ENCODE measurements around the gene CHD9. TPM values are rescaled to one million over a fixed set of nuclear protein-coding genes. Genes with fewer than 3 reads are reported as not detected.

Gene CHD9
- total RNA-seq, 2 donors from 2014 or later: 10.8 to 15.9 TPM

- Mint-ChIP-seq H3K9me3 (no peaks in the 10 kb centered on the region), H3K27ac (no peak overlapping the region), H3K36me3 (no peaks in the 10 kb centered on the region)
- ATAC-seq (no peak), DNase-seq (ENCODE audit: low spot score in 2 of 2) (no peak)
These were observed 28.3 kb downstream of the CHD9 start for GRCh38 chr16:53083119-53083518.

GRCh38 chr16:53084141-53084541 lies 29.4 kb downstream of the CHD9 start:
- no peaks in the 10 kb centered on the region for H3K9me3 Mint-ChIP-seq
- no peak overlapping the region for H3K27ac Mint-ChIP-seq
- no peak for DNase-seq (ENCODE audit: low spot score in 2 of 2)
- ATAC-seq: no peak
- no peaks in the 10 kb centered on the region for H3K36me3 Mint-ChIP-seq

DNA sequence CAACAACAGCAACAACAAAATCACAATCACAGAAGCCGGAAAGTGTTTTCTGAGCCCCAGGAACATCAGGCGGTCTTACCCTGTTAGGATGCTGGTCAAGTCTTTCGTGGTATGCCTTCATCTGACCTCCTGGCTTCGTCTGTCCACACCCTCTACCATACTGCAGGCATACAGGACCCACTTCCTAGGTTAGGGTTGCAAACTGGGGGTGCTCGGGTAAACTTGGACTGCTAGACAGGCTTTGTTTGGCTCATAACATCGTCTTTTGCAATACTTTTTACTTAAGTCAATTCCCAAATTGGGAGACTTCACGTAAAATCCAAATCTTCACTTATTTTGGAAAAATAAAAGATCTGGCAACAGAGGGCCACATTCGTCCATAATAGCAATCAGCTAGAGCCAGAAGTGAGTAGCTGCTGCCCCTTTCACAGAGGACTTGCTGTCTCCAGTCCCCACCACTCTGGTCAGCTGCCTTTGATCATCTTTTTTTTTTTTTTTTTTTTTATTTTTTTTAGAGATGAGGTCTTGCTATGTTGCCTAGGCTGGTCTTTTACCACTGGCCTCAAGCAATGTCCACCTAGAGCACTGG lies 30.0 kb downstream of the CHD9 start:
- no peaks in the 10 kb centered on the region for H3K9me3 Mint-ChIP-seq
- no peak for DNase-seq (ENCODE audit: low spot score in 2 of 2)
- no peak for ATAC-seq

DNA sequence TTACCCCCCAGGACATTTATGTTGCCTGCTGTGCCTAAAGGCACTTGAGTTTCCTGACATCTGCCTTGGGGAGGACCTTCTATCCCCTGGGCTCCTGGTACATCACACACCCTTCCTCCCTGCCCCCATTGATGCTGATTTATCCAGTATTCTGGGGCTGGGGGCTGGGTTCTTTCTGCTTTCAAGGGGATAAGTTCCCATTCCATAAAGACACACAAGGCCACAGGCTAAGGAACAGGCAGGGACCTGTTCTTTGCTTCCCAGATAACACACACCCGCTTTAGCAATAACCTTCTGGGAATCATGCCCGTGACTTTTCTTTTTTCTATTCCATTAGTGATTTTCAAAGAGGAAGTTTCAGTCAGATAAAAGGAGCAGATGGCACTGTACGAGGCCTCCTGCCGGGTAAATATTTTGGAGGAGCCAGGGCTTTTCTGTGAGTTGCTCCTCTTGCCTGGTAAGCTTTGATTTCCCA lies 30.6 kb downstream of the CHD9 start:
- DNase-seq (ENCODE audit: low spot score in 2 of 2): no peak
- Mint-ChIP-seq H3K36me3 (no peaks in the 10 kb centered on the region), H3K27ac (no peak overlapping the region), H3K9me3 (no peaks in the 10 kb centered on the region)
- no peak for ATAC-seq

More for the DNA sequence above, 30.0 kb downstream of the CHD9 start:
- Mint-ChIP-seq H3K27ac (no peak overlapping the region), H3K36me3 (no peaks in the 10 kb centered on the region)

DNA sequence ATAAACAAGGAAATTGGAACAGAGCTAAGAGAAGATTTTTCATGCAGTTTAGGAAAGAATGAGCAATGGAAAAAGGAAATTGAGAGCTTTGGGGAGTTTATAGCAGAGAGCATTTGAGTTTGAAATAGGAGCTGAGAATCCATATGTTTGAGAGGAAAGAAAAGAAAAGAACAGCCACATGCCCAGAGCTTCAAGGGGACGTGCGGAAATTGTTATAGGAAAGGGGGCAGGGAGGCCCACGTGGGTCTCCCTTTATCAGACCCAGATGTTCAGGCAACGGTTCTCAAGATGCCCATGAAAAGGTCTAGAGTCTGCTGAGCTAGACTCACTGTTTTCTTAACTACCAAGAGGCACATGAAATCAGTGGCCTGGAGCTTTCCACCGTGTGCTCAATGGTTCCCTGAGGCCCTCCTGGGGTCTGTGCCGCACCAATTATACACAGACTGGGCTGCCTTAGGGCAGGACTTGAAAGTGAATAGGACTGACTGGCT lies 31.2 kb downstream of the CHD9 start:
- no peaks in the 10 kb centered on the region for H3K36me3 Mint-ChIP-seq
- ATAC-seq (no peak), DNase-seq (ENCODE audit: low spot score in 2 of 2) (no peak)
- H3K27ac Mint-ChIP-seq: no peak overlapping the region
- no peaks in the 10 kb centered on the region for H3K9me3 Mint-ChIP-seq

DNA sequence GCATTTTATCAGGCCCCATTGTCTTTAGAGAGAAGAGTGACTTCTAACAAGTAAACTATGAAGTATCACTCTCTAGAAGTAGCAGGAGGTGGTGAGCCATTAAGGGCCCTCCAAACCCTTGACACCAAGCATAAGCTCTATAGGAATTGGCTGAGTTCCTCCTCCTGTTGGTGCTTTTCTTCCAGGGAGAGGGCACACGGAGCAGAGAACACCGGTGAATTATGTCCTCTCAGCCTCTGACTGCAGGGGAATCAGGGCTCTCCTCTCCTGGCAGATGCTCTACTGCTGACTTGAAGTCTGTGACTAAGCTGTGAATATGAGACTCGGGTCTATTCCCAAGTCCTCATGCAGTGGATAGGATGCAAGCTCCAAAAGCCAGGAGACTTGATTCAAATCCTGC lies 32.3 kb downstream of the CHD9 start:
- DNase-seq (ENCODE audit: low spot score in 2 of 2): no peak
- no peaks in the 10 kb centered on the region for H3K9me3 Mint-ChIP-seq
- H3K27ac Mint-ChIP-seq: no peak overlapping the region
- H3K36me3 Mint-ChIP-seq: no peaks in the 10 kb centered on the region
- ATAC-seq: no peak

GRCh38 chr16:53089434-53090285 lies 34.9 kb downstream of the CHD9 start:
- ATAC-seq: no peak
- Mint-ChIP-seq H3K27ac (no peak overlapping the region), H3K9me3 (no peaks in the 10 kb centered on the region), H3K36me3 (no peaks in the 10 kb centered on the region)
- no peak for DNase-seq (ENCODE audit: low spot score in 2 of 2)

- no peaks in the 10 kb centered on the region for H3K9me3 Mint-ChIP-seq
- no peak overlapping the region for H3K27ac Mint-ChIP-seq
- DNase-seq (ENCODE audit: low spot score in 2 of 2): no peak
- ATAC-seq: no peak
- no peaks in the 10 kb centered on the region for H3K36me3 Mint-ChIP-seq
These were observed 35.4 kb downstream of the CHD9 start for GRCh38 chr16:53090286-53090590.

DNA sequence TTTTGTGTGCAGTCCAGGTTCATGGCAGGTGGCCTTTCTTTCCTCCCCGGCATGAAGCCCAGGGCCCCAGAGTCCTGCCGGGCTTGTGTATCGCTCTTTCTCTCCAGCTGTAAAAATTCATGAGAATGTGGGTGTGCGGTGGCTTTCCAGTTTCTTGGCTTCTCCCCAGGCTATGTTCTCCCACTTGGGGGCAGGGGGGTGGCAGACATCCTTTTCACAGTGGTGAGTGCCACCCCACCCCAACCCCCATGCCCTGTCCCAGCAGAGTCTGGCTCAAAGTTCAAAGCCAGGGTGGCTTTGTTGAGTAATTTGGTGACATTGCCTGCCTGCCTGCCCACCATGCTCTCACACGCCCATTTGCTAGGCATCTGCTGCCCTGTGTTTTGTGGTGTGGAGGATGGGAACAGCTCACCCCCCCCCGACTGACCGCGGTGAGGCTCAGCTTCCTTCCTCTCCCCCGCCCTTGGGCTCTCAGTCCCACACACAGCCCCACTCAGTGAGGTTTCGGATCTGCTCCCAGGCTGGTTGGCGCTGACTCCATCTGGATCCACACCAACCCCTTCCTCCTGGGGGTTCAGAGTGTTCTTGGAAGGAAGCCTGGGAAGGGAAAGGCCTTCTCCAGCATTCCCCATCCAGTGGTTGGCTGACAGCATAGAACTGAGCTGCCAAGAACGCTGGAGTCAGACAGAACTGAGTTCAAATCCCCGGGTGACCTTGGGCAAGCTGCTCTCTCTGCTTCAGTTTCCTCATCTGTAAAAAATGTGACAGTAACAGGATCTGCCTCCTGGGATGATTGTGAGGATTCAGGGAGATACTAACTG lies 36.0 kb downstream of the CHD9 start:
- DNase-seq (ENCODE audit: low spot score in 2 of 2) (no peak), ATAC-seq (peak; percentile 37 to 59)
- H3K9me3 Mint-ChIP-seq: no peaks in the 10 kb centered on the region
- H3K27ac Mint-ChIP-seq: no peak overlapping the region
- no peaks in the 10 kb centered on the region for H3K36me3 Mint-ChIP-seq

- peak in 1 of 2 donors; percentile 8 for DNase-seq (ENCODE audit: low spot score in 2 of 2)
These were observed 36.8 kb downstream of the CHD9 start for GRCh38 chr16:53091466-53092211.

GRCh38 chr16:53092284-53092683 lies 37.5 kb downstream of the CHD9 start:
- DNase-seq (ENCODE audit: low spot score in 2 of 2) (no peak), ATAC-seq (no peak)
- H3K9me3 Mint-ChIP-seq: no peaks in the 10 kb centered on the region
- no peak overlapping the region for H3K27ac Mint-ChIP-seq
- no peaks in the 10 kb centered on the region for H3K36me3 Mint-ChIP-seq

More at GRCh38 chr16:53091466-53092211, 36.8 kb downstream of the CHD9 start:
- Mint-ChIP-seq H3K27ac (no peak overlapping the region), H3K36me3 (no peaks in the 10 kb centered on the region), H3K9me3 (no peaks in the 10 kb centered on the region)
- peak; percentile 79 for ATAC-seq

GRCh38 chr16:53093162-53093744 lies 38.5 kb downstream of the CHD9 start:
- H3K27ac Mint-ChIP-seq: no peak overlapping the region
- H3K9me3 Mint-ChIP-seq: no peaks in the 10 kb centered on the region
- DNase-seq (ENCODE audit: low spot score in 2 of 2): no peak
- no peak for ATAC-seq
- no peaks in the 10 kb centered on the region for H3K36me3 Mint-ChIP-seq

DNA sequence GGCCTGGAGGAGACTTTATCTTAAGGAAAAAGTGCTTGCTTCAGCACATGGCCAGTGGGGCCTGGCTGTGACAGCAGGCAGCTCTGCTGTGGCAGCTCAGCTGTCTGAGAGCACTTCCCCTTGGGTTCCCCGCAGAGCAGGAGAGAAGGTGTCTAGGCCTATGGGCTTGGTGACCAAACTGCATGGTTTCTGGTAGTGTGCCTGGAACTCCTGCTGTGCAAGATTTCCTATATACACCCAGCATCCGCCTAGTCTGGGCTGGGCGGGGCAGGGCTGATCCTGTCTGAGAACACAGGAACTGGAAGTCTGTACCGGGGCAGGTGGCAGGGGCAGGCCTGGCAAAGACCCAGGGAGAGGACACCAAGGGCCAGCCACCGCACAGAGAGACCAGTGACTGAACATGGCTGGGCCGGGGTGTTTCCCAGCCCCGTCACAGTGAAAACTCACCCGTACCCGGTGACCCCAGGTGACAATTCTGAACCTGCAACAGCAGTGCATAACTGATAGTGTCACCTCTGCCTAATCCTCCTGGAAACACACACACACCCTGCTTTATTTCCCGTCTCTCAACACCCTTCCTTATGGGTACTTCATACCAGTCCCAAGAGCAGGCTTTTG lies 39.3 kb downstream of the CHD9 start:
- H3K27ac Mint-ChIP-seq: peak overlapping the region in 1 of 2 donors; percentile 14
- ATAC-seq (peak in 1 of 2 donors; percentile 33), DNase-seq (ENCODE audit: low spot score in 2 of 2) (no peak)
- H3K36me3 Mint-ChIP-seq: no peaks in the 10 kb centered on the region
- no peaks in the 10 kb centered on the region for H3K9me3 Mint-ChIP-seq

DNA sequence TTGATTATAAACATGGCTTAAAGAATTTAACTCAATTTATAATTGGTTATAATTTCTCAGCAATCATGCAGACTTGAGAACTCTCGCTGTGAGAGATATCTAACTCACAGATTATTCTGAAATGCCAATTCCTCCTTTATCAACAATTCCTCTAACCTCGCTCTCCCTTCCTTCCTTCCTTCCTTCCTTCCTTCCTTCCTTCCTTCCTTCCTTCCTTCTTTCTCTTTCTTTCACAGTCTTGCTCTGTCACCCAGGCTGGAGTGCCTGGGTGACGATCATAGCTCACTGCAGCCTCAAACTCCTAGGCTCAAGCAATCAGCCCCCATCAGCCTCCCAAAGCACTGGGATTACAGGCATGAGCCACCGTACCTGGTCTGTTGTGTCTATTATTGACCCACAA lies 42.4 kb downstream of the CHD9 start:
- no peak overlapping the region for H3K27ac Mint-ChIP-seq
- H3K9me3 Mint-ChIP-seq: no peaks in the 10 kb centered on the region
- ATAC-seq: no peak
- no peaks in the 10 kb centered on the region for H3K36me3 Mint-ChIP-seq
- no peak for DNase-seq (ENCODE audit: low spot score in 2 of 2)

- DNase-seq (ENCODE audit: low spot score in 2 of 2) (peak; percentile 11 to 60), ATAC-seq (peak; percentile 52 to 61)
- peak overlapping the region; percentile 77 to 89 for H3K27ac Mint-ChIP-seq
- H3K9me3 Mint-ChIP-seq: no peaks in the 10 kb centered on the region
- H3K36me3 Mint-ChIP-seq: no peaks in the 10 kb centered on the region
These were observed 43.9 kb downstream of the CHD9 start for GRCh38 chr16:53098526-53099317.

Data from activated naive CD4-positive, alpha-beta T cell treated with anti-CD3 and anti-CD28 coated beads, Interleukin-2, amount 50 U/mL, for 72 hours (primary cell).